Chondrocyte (in vitro differentiated cells): ENCODE data around the gene KDM5A. TPM values are rescaled to one million over a fixed set of nuclear protein-coding genes. Genes with fewer than 3 reads are reported as not detected.

Source experiments
- DNase-seq: peaks from one replicate; pipeline ENCODE4 v3.0.0; 2021; ENCODE audit warnings: mixed read lengths, low spot score
- H3K27ac Mint-ChIP-seq: one replicate; pipeline ENCODE4 v1.8.0; 2021; ENCODE audit warnings: mild to moderate bottlenecking, moderate library complexity, mixed read lengths; ENCODE audit not compliant: unreplicated experiment
- H3K27me3 Mint-ChIP-seq: 2 replicates; pipeline ENCODE4 v1.8.0; 2021; ENCODE audit warnings: low read depth, mixed read lengths
- H3K36me3 Mint-ChIP-seq: 2 replicates; pipeline ENCODE4 v1.8.0; 2021; ENCODE audit warnings: low read depth, mixed read lengths
- H3K4me1 Mint-ChIP-seq: 2 replicates; pipeline ENCODE4 v1.8.0; 2021; ENCODE audit warnings: low read depth, mild to moderate bottlenecking, mixed read lengths
- H3K4me3 Mint-ChIP-seq: one replicate; pipeline ENCODE4 v1.8.0; 2021; ENCODE audit warnings: mild to moderate bottlenecking, moderate library complexity, mixed read lengths; ENCODE audit not compliant: unreplicated experiment
- H3K9me3 Mint-ChIP-seq: 2 replicates; pipeline ENCODE4 v1.8.0; 2021; ENCODE audit warnings: low read depth, mixed read lengths
- CTCF ChIP-seq: fragments of 200-600 bp; sonication (generic); IDR thresholded peaks from 2 replicates; pipeline ENCODE4 v1.5.0; 2021; ENCODE audit warnings: antibody characterized with exemption, mild to moderate bottlenecking, moderate library complexity
- total RNA-seq: library from RNA; stranded (reverse); gene quantifications from 3 replicates; pipeline ENCODE4 v1.2.1, GENCODE V29; 2021

KDM5A gene
- total RNA-seq, 1 donor from 2014 or later, result 65.0 TPM

GRCh38 chr12:295132-295531 lies 94.0 kb downstream of the KDM5A start:
- no peaks in the 10 kb centered on the region for H3K4me1 Mint-ChIP-seq
- peaks cover 13% of the 10 kb centered on the region for H3K9me3 Mint-ChIP-seq
- TF ChIP-seq CTCF, result no peak
- peaks cover 45% of the 10 kb centered on the region for H3K36me3 Mint-ChIP-seq
- no peaks in the 10 kb centered on the region for H3K27me3 Mint-ChIP-seq
- H3K27ac Mint-ChIP-seq, result no peak overlapping the region
- no peak overlapping the region for H3K4me3 Mint-ChIP-seq
- DNase-seq, result no peak

GRCh38 chr12:293199-293598 lies 95.9 kb downstream of the KDM5A start:
- peaks cover 34% of the 10 kb centered on the region for H3K36me3 Mint-ChIP-seq
- H3K4me1 Mint-ChIP-seq, result peaks cover 6% of the 10 kb centered on the region
- DNase-seq, result no peak
- no peaks in the 10 kb centered on the region for H3K9me3 Mint-ChIP-seq
- no peak for TF ChIP-seq CTCF
- H3K4me3 Mint-ChIP-seq, result no peak overlapping the region
- H3K27me3 Mint-ChIP-seq, result no peaks in the 10 kb centered on the region
- H3K27ac Mint-ChIP-seq, result no peak overlapping the region

DNA sequence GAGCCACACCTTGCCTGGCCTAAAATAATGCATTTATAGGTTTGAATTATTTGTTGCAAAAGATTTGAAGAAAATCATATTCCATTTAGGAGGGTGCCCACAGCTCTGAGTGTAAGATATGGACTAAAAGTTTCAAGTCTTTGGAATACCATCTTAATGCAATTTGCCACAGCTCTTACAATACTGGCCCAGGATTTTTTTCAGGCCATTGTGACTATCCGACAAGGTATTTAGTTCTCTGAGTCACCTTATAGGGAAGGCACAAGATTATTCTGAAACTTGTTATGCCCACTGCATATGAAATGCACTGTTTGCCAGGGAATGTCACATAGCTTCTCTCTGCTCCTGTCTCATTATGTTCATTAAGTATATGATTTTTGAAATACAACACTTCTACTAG lies 96.9 kb downstream of the KDM5A start:
- no peak for TF ChIP-seq CTCF
- no peak for DNase-seq
- Mint-ChIP-seq H3K9me3 (no peaks in the 10 kb centered on the region), H3K27me3 (no peaks in the 10 kb centered on the region), H3K36me3 (peaks cover 34% of the 10 kb centered on the region), H3K4me1 (peaks cover 6% of the 10 kb centered on the region), H3K4me3 (no peak overlapping the region), H3K27ac (no peak overlapping the region)

GRCh38 chr12:291153-291723 lies 97.9 kb downstream of the KDM5A start:
- no peak overlapping the region for H3K27ac Mint-ChIP-seq
- DNase-seq, result no peak
- H3K36me3 Mint-ChIP-seq, result peaks cover 31% of the 10 kb centered on the region
- no peaks in the 10 kb centered on the region for H3K9me3 Mint-ChIP-seq
- peaks cover 6% of the 10 kb centered on the region for H3K4me1 Mint-ChIP-seq
- H3K4me3 Mint-ChIP-seq, result no peak overlapping the region
- no peak for TF ChIP-seq CTCF
- no peaks in the 10 kb centered on the region for H3K27me3 Mint-ChIP-seq

GRCh38 chr12:288687-289086 lies 100.4 kb downstream of the KDM5A start:
- Mint-ChIP-seq H3K27ac (no peak overlapping the region), H3K27me3 (no peaks in the 10 kb centered on the region), H3K36me3 (peaks cover 29% of the 10 kb centered on the region), H3K4me3 (no peak overlapping the region), H3K4me1 (peaks cover 9% of the 10 kb centered on the region), H3K9me3 (no peaks in the 10 kb centered on the region)
- TF ChIP-seq CTCF, result no peak
- no peak for DNase-seq
